H1 (cell line): ENCODE results near the gene KCTD16. TPM values are rescaled to one million over a fixed set of nuclear protein-coding genes. Genes with fewer than 3 reads are reported as not detected.

Source experiments
- CTCF ChIA-PET: fragments of 300-600 bp; sonication (Branson Sonifier 250); formaldehyde crosslinking; loops from one replicate; lab custom pipeline; 2021; ENCODE audit not compliant: partially characterized antibody; lab: Charles Lee
- POLR2A ChIA-PET: fragments of 300-600 bp; sonication (Branson Sonifier 250); formaldehyde crosslinking; loops from one replicate; lab custom pipeline; 2021; ENCODE audit warnings: inconsistent platforms; ENCODE audit not compliant: partially characterized antibody; lab: Charles Lee
- DNase-seq, 2 experiments: peaks; one replicate each; pipeline versions ENCODE4 v3.0.0 to v3.0.0-alpha.2; 2010 to 2022; ENCODE audit warnings: low spot score in 2 of 2, low read depth in 1 of 2, mixed read lengths in 1 of 2
- FAIRE-seq: peaks from 2 replicates; lab custom pipeline; 2011; peaks lifted over from hg19 to GRCh38; lab: Jason Lieb, UNC
- H2AFZ ChIP-seq: 2 replicates; pipeline ENCODE4 v1.8.1; 2012; ENCODE audit warnings: low read length, inconsistent platforms
- H2AK5ac ChIP-seq: 2 replicates; pipeline ENCODE4 v1.6.1; 2013; ENCODE audit warnings: low read depth, low read length
- H2BK120ac ChIP-seq: replicated peaks from 2 replicates; pipeline ENCODE3; 2013; ENCODE audit warnings: low read depth, low read length, inconsistent platforms
- H2BK12ac ChIP-seq: 2 replicates; pipeline ENCODE4 v1.6.1; 2013; ENCODE audit warnings: low read depth, low read length
- H2BK15ac ChIP-seq: 2 replicates; pipeline ENCODE4 v1.6.1; 2013; ENCODE audit warnings: low read length
- H2BK20ac ChIP-seq: 2 replicates; pipeline ENCODE4 v1.6.1; 2013; ENCODE audit warnings: low read length
- H2BK5ac ChIP-seq: 2 replicates; pipeline ENCODE4 v1.6.1; 2013; ENCODE audit warnings: low read depth, low read length
- H3K14ac ChIP-seq: 2 replicates; pipeline ENCODE4 v1.6.1; 2013; ENCODE audit warnings: inconsistent platforms; ENCODE audit not compliant: insufficient read length
- H3K18ac ChIP-seq: 2 replicates; pipeline ENCODE4 v1.6.1; 2013; ENCODE audit warnings: low read length; ENCODE audit errors: extremely low read depth
- H3K23ac ChIP-seq: 2 replicates; pipeline ENCODE4 v1.6.1; 2013; ENCODE audit warnings: inconsistent platforms; ENCODE audit not compliant: insufficient read length
- H3K23me2 ChIP-seq: 2 replicates; pipeline ENCODE4 v1.6.1; 2013; ENCODE audit warnings: low read depth, low read length
- H3K27ac ChIP-seq: 2 replicates; pipeline ENCODE4 v1.6.1; 2011; ENCODE audit warnings: low read depth, low read length, inconsistent platforms
- H3K27me3 ChIP-seq, 4 experiments: replicated peaks in 1 of 4; 1 replicate in 1 of 4; 2 replicates in 3 of 4; pipeline versions ENCODE4 v1.6.1 to v1.8.1; 2011 to 2013; ENCODE audit warnings: low read length in 3 of 4, mild to moderate bottlenecking in 3 of 4, inconsistent platforms in 2 of 4, mixed read lengths in 2 of 4, moderate library complexity in 1 of 4; ENCODE audit not compliant: control insufficient read depth in 3 of 4, insufficient read depth in 3 of 4; ENCODE audit errors: extremely low read depth in 1 of 4
- H3K36me3 ChIP-seq, 4 experiments: 2 replicates each; pipeline versions ENCODE4 v1.6.1 to v1.8.1; 2011 to 2013; ENCODE audit warnings: mild to moderate bottlenecking in 4 of 4, low read length in 3 of 4, moderate library complexity in 2 of 4, control low read depth in 1 of 4, inconsistent platforms in 1 of 4; ENCODE audit not compliant: insufficient read depth in 4 of 4, control insufficient read depth in 2 of 4
- H3K4ac ChIP-seq: replicated peaks from 2 replicates; pipeline ENCODE3; 2013; ENCODE audit warnings: low read length, low read depth, mixed read lengths, inconsistent platforms; ENCODE audit not compliant: insufficient read length
- H3K4me1 ChIP-seq, 4 experiments: replicated peaks in 1 of 4; 1 replicate in 1 of 4; 2 replicates in 3 of 4; pipeline versions ENCODE4 v1.6.1 to v1.8.1; 2011 to 2013; ENCODE audit warnings: low read length in 3 of 4, inconsistent platforms in 2 of 4, mixed read lengths in 1 of 4; ENCODE audit not compliant: insufficient read depth in 4 of 4, control insufficient read depth in 3 of 4
- H3K4me2 ChIP-seq, 2 experiments: 2 replicates each; pipeline versions ENCODE4 v1.6.1 to v1.8.1; 2011 to 2013; ENCODE audit warnings: low read depth in 2 of 2, low read length in 2 of 2, control low read depth in 1 of 2, inconsistent platforms in 1 of 2, mild to moderate bottlenecking in 1 of 2; ENCODE audit not compliant: insufficient read depth in 1 of 2
- H3K4me3 ChIP-seq, 4 experiments: fragments of 200-600, 300-600 bp in 1 of 4; sonication (generic), shearing (Covaris generic), sonication (Bioruptor Twin) in 1 of 4; 2 replicates each; pipeline versions ENCODE4 v1.5.1 to v1.8.1; 2011 to 2016; ENCODE audit warnings: low read length in 4 of 4, low read depth in 3 of 4, control low read depth in 2 of 4, inconsistent platforms in 2 of 4, mild to moderate bottlenecking in 2 of 4, mixed read lengths in 1 of 4, moderate library complexity in 1 of 4; ENCODE audit not compliant: insufficient read depth in 2 of 4; ENCODE audit errors: extremely low read depth in 1 of 4
- H3K56ac ChIP-seq: replicated peaks from 2 replicates; pipeline ENCODE3; 2013; ENCODE audit warnings: low read depth, mild to moderate bottlenecking, mixed read lengths, low read length, inconsistent platforms; ENCODE audit not compliant: insufficient read length
- H3K79me1 ChIP-seq: 2 replicates; pipeline ENCODE4 v1.6.1; 2013; ENCODE audit warnings: low read depth, low read length, control low read depth
- H3K79me2 ChIP-seq, 2 experiments: 2 replicates each; pipeline versions ENCODE4 v1.6.1 to v1.8.1; 2012 to 2013; ENCODE audit warnings: low read length in 2 of 2, mild to moderate bottlenecking in 2 of 2, inconsistent platforms in 1 of 2; ENCODE audit not compliant: insufficient read depth in 2 of 2, control insufficient read depth in 1 of 2
- H3K9ac ChIP-seq, 4 experiments: replicated peaks in 1 of 4; 1 replicate in 1 of 4; 2 replicates in 3 of 4; pipeline versions ENCODE4 v1.6.1 to v1.8.1; 2011 to 2013; ENCODE audit warnings: low read depth in 3 of 4, low read length in 3 of 4, control low read depth in 2 of 4, mild to moderate bottlenecking in 2 of 4, moderate library complexity in 2 of 4, inconsistent platforms in 1 of 4; ENCODE audit errors: extremely low read depth in 1 of 4
- H3K9me3 ChIP-seq, 2 experiments: 2 replicates each; pipeline versions ENCODE4 v1.6.1 to v1.8.1; 2012 to 2013; ENCODE audit warnings: mild to moderate bottlenecking in 2 of 2, moderate library complexity in 2 of 2, control low read depth in 1 of 2, inconsistent platforms in 1 of 2, low read depth in 1 of 2, low read length in 1 of 2, mixed read lengths in 1 of 2; ENCODE audit not compliant: insufficient read depth in 2 of 2
- H4K20me1 ChIP-seq, 2 experiments: replicated peaks in 1 of 2; 2 replicates each; pipeline versions ENCODE3 to v1.8.1; 2011 to 2013; ENCODE audit warnings: inconsistent platforms in 2 of 2, low read length in 2 of 2, mild to moderate bottlenecking in 1 of 2; ENCODE audit not compliant: insufficient read depth in 2 of 2, control insufficient read depth in 1 of 2
- H4K5ac ChIP-seq: 2 replicates; pipeline ENCODE4 v1.6.1; 2013; ENCODE audit warnings: low read length, low read depth, mixed read lengths, inconsistent platforms; ENCODE audit not compliant: insufficient read length
- H4K8ac ChIP-seq: 2 replicates; pipeline ENCODE4 v1.8.0; 2013; ENCODE audit warnings: mild to moderate bottlenecking, moderate library complexity, low read length, inconsistent platforms; ENCODE audit not compliant: insufficient read depth; ENCODE audit errors: extremely low read depth
- H4K91ac ChIP-seq: replicated peaks from 2 replicates; pipeline ENCODE3; 2013; ENCODE audit warnings: low read length, mixed read lengths, inconsistent platforms; ENCODE audit not compliant: insufficient read length
- CBX5 ChIP-seq: fragments of 300-800, 300-1000 bp; sonication (generic); IDR thresholded peaks from 2 replicates; pipeline ENCODE4 v1.7.1; 2016; ENCODE audit warnings: antibody characterized with exemption, low read length, low read depth
- CHD1 ChIP-seq: IDR thresholded peaks from 2 replicates; pipeline ENCODE4 v1.6.1; 2012; ENCODE audit warnings: low read depth, low read length, improper control_type of control experiment
- SIX5 ChIP-seq: IDR thresholded peaks from 2 replicates; pipeline ENCODE4 v1.6.1; 2011; ENCODE audit warnings: mild to moderate bottlenecking, low read depth, low read length
- whole genome bisulfite sequencing, 2 experiments: shearing (Covaris generic) in 1 of 2; methylation state at CpG; one replicate each; pipeline versions ENCODE4 v1.1.6 to v1.1.7; 2013 to 2015; ENCODE audit warnings: low lambda C conversion rate in 2 of 2, mixed read lengths in 2 of 2, inconsistent platforms in 1 of 2, low coverage in 1 of 2, missing lambda C conversion rate in 1 of 2; ENCODE audit not compliant: insufficient replicate concordance in 2 of 2, insufficient coverage in 1 of 2, insufficient read length in 1 of 2; ENCODE audit errors: extremely low coverage in 1 of 2, missing lambda C conversion rate in 1 of 2; 5-methylcytosine and 5-hydroxymethylcytosine counted together
- polyA plus RNA-seq, 7 experiments: library from polyadenylated mRNA; depleted of rRNA in 3 of 7; stranded (reverse) in 5 of 7; unstranded in 2 of 7; fragments of >200 nt in 5 of 7; fragments of 200-250 nt in 2 of 7; gene quantifications; 1 replicate in 5 of 7; 2 replicates in 1 of 7; 4 replicates in 1 of 7; pipeline versions ENCODE4 v1.2.1 to v1.2.3, GENCODE V29; 2011 to 2013; ENCODE audit warnings: missing spikeins in 2 of 7, mixed read lengths in 2 of 7
- total RNA-seq: library from RNA; stranded (reverse); fragmentation: NEBNext Ultra II Directional; extraction: Animal tissue kit (Norgen Biotek cat#: 25700); gene quantifications from 2 replicates; pipeline ENCODE4 v1.2.1, GENCODE V29; 2021

Gene KCTD16
- total and polyA plus RNA-seq, 2 of the 8 experiments (the other 6 are each of a cell fraction or from before 2014, with no cell fraction given): 0.03 to 0.24 TPM

DNA sequence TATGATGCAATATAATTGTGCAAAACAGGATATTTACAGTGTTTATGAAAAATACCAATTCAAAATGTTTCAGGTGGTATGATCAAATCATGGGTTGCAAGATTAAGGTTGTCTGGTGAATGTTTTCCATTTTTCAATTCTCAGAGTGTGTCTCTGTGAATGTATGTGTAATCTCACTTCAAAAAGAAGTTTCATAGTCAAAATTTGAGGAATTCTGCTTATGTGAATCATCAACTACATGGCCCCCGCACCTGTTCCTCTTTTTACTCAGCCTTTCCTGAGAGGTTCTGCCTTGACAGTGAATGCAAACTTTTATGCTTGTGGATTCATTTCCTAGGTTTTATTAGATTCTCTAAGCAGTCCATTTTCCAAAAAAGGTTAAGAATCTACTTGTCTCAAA lies 32.1 kb downstream of the KCTD16 start:
- Histone ChIP-seq H2BK20ac (no peak overlapping the region), H2BK5ac (no peak overlapping the region), H3K56ac (no peak overlapping the region), H2BK120ac (no peak overlapping the region), H3K14ac (no peak overlapping the region), H3K4me2 (no peak overlapping the region), H3K23ac (no peak overlapping the region), H2AFZ (no peak overlapping the region), H3K4me3 (no peak overlapping the region), H3K4ac (no peak overlapping the region), H4K20me1 (no peaks in the 10 kb centered on the region), H4K91ac (no peak overlapping the region), H4K5ac (no peak overlapping the region), H3K36me3 (no peaks in the 10 kb centered on the region), H3K18ac (no peak overlapping the region), H3K9me3 (no peaks in the 10 kb centered on the region), H2BK12ac (no peak overlapping the region), H2AK5ac (no peak overlapping the region), H3K9ac (no peak overlapping the region), H2BK15ac (no peak overlapping the region), H4K8ac (no peak overlapping the region), H3K79me1 (no peaks in the 10 kb centered on the region), H3K4me1 (peaks cover 0 to 3% (median 0%) of the 10 kb centered on the region in 4 experiments; a peak in 2 of 7 replicates), H3K23me2 (0 out of 2 replicates have a peak, but pooled peaks cover 4% of the 10 kb centered on the region), H3K27me3 (peaks cover 0 to 10% (median 4%) of the 10 kb centered on the region in 4 experiments; a peak in 3 of 7 replicates), H3K79me2 (no peaks in the 10 kb centered on the region), H3K27ac (no peak overlapping the region)
- ChIA-PET CTCF (interaction anchor here (0.7 to 3.9 kb wide), 7 partner anchors 8 to 1035 kb away, joined by 3 to 33 read pairs (median 3); no protein-coding TSS in a partner anchor), POLR2A (no interaction called here)
- no peak for FAIRE-seq
- DNase-seq: no peak
- TF ChIP-seq CHD1 (no peak), SIX5 (no peak), CBX5 (no peak)
- WGBS, 2 experiments: 95% methylated on average over 1 of the region's 1 CpG; no CpG with 5 or more reads in 1 of the 2 experiments
